Raji (cell line): Measurements from ENCODE around the gene RNF208.

Experiments
- POLR2A ChIP-seq: IDR thresholded peaks from 2 replicates; pipeline ENCODE4 v1.6.1; 2011; ENCODE audit warnings: low read depth, low read length, control low read depth; ENCODE audit not compliant: insufficient read depth

RNF208 gene

GRCh38 chr9:137244486-137245449 lies 22.7 kb upstream of the RNF208 start:
- 0 out of 2 replicates have a peak, but pooled peaks have one; percentile 9 for TF ChIP-seq POLR2A

GRCh38 chr9:137243626-137244485 lies 21.8 kb upstream of the RNF208 start:
- TF ChIP-seq POLR2A: peak; percentile 67

GRCh38 chr9:137242269-137243203 lies 20.5 kb upstream of the RNF208 start:
- TF ChIP-seq POLR2A: no peak

GRCh38 chr9:137241490-137242268 lies 19.6 kb upstream of the RNF208 start:
- no peak for TF ChIP-seq POLR2A

- peak; percentile 98 for TF ChIP-seq POLR2A
These were observed 18.9 kb upstream of the RNF208 start, which contains the start of gene TUBB4B for GRCh38 chr9:137240841-137241489. TUBB4B (plus strand) TSS chr9:137241287; CDS start chr9:137241361, 74 bp downstream.

- peak; percentile 50; the same call in 1 of the 2 replicates for TF ChIP-seq POLR2A
These were observed 18.3 kb upstream of the RNF208 start for GRCh38 chr9:137240318-137240840.

GRCh38 chr9:137237759-137238726 lies 16.0 kb upstream of the RNF208 start:
- TF ChIP-seq POLR2A: no peak

GRCh38 chr9:137236936-137237421 lies 14.9 kb upstream of the RNF208 start:
- TF ChIP-seq POLR2A: peak; percentile 19; the same call in 1 of the 2 replicates

GRCh38 chr9:137236238-137236935 lies 14.3 kb upstream of the RNF208 start:
- TF ChIP-seq POLR2A: no peak

GRCh38 chr9:137235424-137236237 lies 13.6 kb upstream of the RNF208 start:
- TF ChIP-seq POLR2A: no peak; the same call in 1 of the 2 replicates

- TF ChIP-seq POLR2A: 0 out of 2 replicates have a peak, but pooled peaks have one; percentile 10
These were observed 12.9 kb upstream of the RNF208 start for GRCh38 chr9:137234758-137235423.
